Ascending aorta (tissue), 2 donors: ENCODE measurements around the gene SUPT3H. TPM values are rescaled to one million over a fixed set of nuclear protein-coding genes. Genes with fewer than 3 reads are reported as not detected.

Source experiments
- DNase-seq, 2 donors: peaks; one replicate each; pipeline ENCODE4 v3.0.0-alpha.2; 2019; ENCODE audit warnings: low spot score in 2 of 2
- H3K27ac ChIP-seq, 2 donors: fragments of 200-600 bp; sonication (generic); one replicate each; pipeline ENCODE4 v1.5.1; 2016 to 2017; ENCODE audit warnings: mild to moderate bottlenecking in 1 of 2
- H3K27me3 ChIP-seq: fragments of 200-600 bp; sonication (generic); one replicate; pipeline ENCODE4 v1.5.1; 2017
- H3K36me3 ChIP-seq, 2 donors: fragments of 200-600 bp; sonication (generic); one replicate each; pipeline ENCODE4 v1.5.1; 2016
- H3K4me1 ChIP-seq, 2 donors: fragments of 200-600 bp; sonication (generic); one replicate each; pipeline ENCODE4 v1.5.1; 2016 to 2017; ENCODE audit warnings: mild to moderate bottlenecking in 1 of 2
- H3K4me3 ChIP-seq, 2 donors: fragments of 200-600 bp; sonication (generic); one replicate each; pipeline ENCODE4 v1.5.1; 2016 to 2017; ENCODE audit warnings: mild to moderate bottlenecking in 1 of 2
- H3K9me3 ChIP-seq, 2 donors: fragments of 200-600 bp; sonication (generic); one replicate each; pipeline ENCODE4 v1.5.1; 2016
- intact Hi-C: fragments of 100-400 bp; cut with DNase I; formaldehyde crosslinking; loops from one replicate; pipeline ENCODE4 v1.15.1; 2023
- total RNA-seq: library from RNA; depleted of rRNA; stranded (reverse); fragments of >200 nt; gene quantifications from one replicate; pipeline ENCODE4 v1.1.0, GENCODE V29; 2016
- TF ChIP-seq, protein P1 (sequence below), 3 experiments: fragments of 200-600 bp in 2 of 3; fragments of 450-650 bp in 1 of 3; sonication (generic) in 2 of 3; IDR thresholded peaks; one replicate each; pipeline ENCODE4 v1.5.1; 2016 to 2019; ENCODE audit warnings: antibody characterized with exemption in 3 of 3, mild to moderate bottlenecking in 1 of 3, moderate library complexity in 1 of 3

SUPT3H gene
- total RNA-seq, 1 donor from 2014 or later: not detected

GRCh38 chr6:45364466-45364865 lies 13.3 kb downstream of the SUPT3H start:
- no peak overlapping the region for H3K4me3 ChIP-seq

GRCh38 chr6:45353654-45354053 lies 24.1 kb downstream of the SUPT3H start:
- no peak overlapping the region for H3K4me3 ChIP-seq
- no peak for DNase-seq
- intact Hi-C loops: no loop called here
- no peaks in the 10 kb centered on the region for H3K36me3 ChIP-seq
- no peaks in the 10 kb centered on the region for H3K9me3 ChIP-seq
- TF ChIP-seq, protein P1, sequence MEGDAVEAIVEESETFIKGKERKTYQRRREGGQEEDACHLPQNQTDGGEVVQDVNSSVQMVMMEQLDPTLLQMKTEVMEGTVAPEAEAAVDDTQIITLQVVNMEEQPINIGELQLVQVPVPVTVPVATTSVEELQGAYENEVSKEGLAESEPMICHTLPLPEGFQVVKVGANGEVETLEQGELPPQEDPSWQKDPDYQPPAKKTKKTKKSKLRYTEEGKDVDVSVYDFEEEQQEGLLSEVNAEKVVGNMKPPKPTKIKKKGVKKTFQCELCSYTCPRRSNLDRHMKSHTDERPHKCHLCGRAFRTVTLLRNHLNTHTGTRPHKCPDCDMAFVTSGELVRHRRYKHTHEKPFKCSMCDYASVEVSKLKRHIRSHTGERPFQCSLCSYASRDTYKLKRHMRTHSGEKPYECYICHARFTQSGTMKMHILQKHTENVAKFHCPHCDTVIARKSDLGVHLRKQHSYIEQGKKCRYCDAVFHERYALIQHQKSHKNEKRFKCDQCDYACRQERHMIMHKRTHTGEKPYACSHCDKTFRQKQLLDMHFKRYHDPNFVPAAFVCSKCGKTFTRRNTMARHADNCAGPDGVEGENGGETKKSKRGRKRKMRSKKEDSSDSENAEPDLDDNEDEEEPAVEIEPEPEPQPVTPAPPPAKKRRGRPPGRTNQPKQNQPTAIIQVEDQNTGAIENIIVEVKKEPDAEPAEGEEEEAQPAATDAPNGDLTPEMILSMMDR (IDR thresholded peaks at IDR 0.05): no peak
- H3K27ac ChIP-seq: no peak overlapping the region
- no peaks in the 10 kb centered on the region for H3K27me3 ChIP-seq
- no peaks in the 10 kb centered on the region for H3K4me1 ChIP-seq

More at GRCh38 chr6:45364466-45364865, 13.3 kb downstream of the SUPT3H start:
- no peak overlapping the region for H3K27ac ChIP-seq
- H3K27me3 ChIP-seq: no peaks in the 10 kb centered on the region
- H3K9me3 ChIP-seq: no peaks in the 10 kb centered on the region
- DNase-seq: no peak
- H3K36me3 ChIP-seq: no peaks in the 10 kb centered on the region
- intact Hi-C loops: no loop called here
- H3K4me1 ChIP-seq: no peaks in the 10 kb centered on the region
- TF ChIP-seq, protein P1 (IDR thresholded peaks at IDR 0.05): no peak

DNA sequence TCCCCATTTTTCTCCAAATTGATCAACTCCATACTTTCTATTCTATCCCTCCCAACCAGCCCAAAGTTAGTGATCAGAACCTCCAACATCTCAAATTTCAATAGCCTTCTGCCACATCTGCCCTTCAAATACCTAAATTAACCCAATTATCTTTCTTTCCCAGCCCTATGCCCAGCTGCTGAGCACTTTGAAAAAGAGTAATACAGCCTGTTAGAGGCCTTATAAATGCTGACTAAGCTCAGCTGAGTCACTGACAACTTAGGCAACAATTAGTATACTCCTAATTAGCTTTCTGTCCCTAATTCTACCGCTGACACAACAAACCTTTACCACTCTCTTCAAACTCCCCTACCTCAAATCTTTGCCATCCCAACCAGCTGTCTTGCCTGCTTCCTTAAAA lies 26.1 kb downstream of the SUPT3H start:
- no peak for DNase-seq
- Histone ChIP-seq H3K4me1 (no peaks in the 10 kb centered on the region), H3K36me3 (no peaks in the 10 kb centered on the region), H3K4me3 (no peak overlapping the region), H3K9me3 (no peaks in the 10 kb centered on the region), H3K27ac (no peak overlapping the region), H3K27me3 (no peaks in the 10 kb centered on the region)
- TF ChIP-seq, protein P1 (IDR thresholded peaks at IDR 0.05): no peak
- intact Hi-C loops: no loop called here

GRCh38 chr6:45351076-45351475 lies 26.7 kb downstream of the SUPT3H start:
- Histone ChIP-seq H3K27me3 (no peaks in the 10 kb centered on the region), H3K9me3 (no peaks in the 10 kb centered on the region), H3K36me3 (no peaks in the 10 kb centered on the region), H3K4me1 (no peaks in the 10 kb centered on the region), H3K4me3 (no peak overlapping the region), H3K27ac (no peak overlapping the region)
- no peak for DNase-seq
- intact Hi-C loops: no loop called here
- TF ChIP-seq, protein P1 (IDR thresholded peaks at IDR 0.05): no peak

DNA sequence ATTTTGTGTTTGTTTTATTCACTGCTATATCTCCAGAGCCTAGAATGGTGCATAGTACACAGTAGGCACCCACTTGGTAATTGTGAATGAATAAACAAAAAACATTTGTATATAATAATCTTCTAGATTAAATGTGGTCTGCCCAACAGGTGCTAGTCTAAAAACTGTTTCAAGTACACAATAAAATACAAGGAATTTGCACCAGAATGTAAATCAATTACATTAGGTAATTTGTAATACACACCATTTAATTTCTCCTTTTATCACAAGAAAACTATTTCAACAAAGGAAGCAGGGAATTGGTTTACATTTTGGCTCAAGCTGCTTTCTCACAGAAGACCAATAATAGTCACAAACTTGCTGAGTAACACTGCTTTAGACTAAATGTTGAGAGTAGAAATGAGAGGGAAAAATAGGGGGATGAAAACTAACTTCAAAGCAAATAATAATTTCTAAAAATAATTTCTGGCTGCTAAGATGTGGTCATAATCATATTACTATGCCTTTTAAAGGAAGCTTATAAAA lies 27.5 kb downstream of the SUPT3H start:
- H3K9me3 ChIP-seq: no peaks in the 10 kb centered on the region
- no peaks in the 10 kb centered on the region for H3K27me3 ChIP-seq
- TF ChIP-seq, protein P1 (IDR thresholded peaks at IDR 0.05): no peak
- no peaks in the 10 kb centered on the region for H3K4me1 ChIP-seq
- H3K36me3 ChIP-seq: no peaks in the 10 kb centered on the region
- intact Hi-C loops: no loop called here
- DNase-seq: no peak
- no peak overlapping the region for H3K4me3 ChIP-seq
- no peak overlapping the region for H3K27ac ChIP-seq

GRCh38 chr6:45344900-45345299 lies 32.8 kb downstream of the SUPT3H start:
- intact Hi-C loops: no loop called here
- H3K4me3 ChIP-seq: no peak overlapping the region
- no peaks in the 10 kb centered on the region for H3K36me3 ChIP-seq
- TF ChIP-seq, protein P1 (IDR thresholded peaks at IDR 0.05): no peak
- no peak for DNase-seq
- H3K27me3 ChIP-seq: no peaks in the 10 kb centered on the region
- no peak overlapping the region for H3K27ac ChIP-seq
- H3K9me3 ChIP-seq: no peaks in the 10 kb centered on the region
- H3K4me1 ChIP-seq: no peaks in the 10 kb centered on the region
